GM21526 (cell line): Measurements from ENCODE around the gene GFY.

Experiments
- ATAC-seq: cut with Tn5 transposase; IDR thresholded peaks from one replicate; pipeline ENCODE4 v1.9.1; 2021; ENCODE audit warnings: moderate library complexity; ENCODE audit not compliant: unreplicated experiment, low FRiP score

GFY gene

DNA sequence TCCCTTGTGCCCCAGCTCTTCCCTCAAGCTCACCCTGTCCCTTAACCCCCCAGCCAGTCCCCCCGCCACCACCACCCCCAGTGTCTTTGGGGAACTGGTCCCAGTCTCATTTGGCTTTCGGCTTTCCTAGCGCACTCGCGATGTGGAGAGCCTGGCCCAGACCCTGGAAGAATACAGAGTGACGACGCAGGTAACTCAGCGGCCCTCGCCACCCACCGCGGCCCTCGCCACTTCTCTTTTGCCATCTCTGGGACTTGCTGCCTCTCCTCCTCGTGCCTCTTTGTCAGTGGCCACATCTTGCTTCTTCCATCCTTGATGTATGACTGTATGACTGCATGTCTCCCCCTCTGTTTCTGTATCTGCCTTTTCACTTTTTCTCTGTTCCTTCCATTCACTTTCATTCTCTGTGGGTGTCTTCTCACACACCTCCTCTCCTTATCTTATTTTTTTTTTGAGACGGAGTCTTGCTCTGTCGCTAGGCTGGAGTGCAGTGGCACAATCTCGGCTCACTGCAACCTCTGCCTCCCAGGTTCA is 17.6 kb upstream of the GFY start:
- ATAC-seq: no peak

DNA sequence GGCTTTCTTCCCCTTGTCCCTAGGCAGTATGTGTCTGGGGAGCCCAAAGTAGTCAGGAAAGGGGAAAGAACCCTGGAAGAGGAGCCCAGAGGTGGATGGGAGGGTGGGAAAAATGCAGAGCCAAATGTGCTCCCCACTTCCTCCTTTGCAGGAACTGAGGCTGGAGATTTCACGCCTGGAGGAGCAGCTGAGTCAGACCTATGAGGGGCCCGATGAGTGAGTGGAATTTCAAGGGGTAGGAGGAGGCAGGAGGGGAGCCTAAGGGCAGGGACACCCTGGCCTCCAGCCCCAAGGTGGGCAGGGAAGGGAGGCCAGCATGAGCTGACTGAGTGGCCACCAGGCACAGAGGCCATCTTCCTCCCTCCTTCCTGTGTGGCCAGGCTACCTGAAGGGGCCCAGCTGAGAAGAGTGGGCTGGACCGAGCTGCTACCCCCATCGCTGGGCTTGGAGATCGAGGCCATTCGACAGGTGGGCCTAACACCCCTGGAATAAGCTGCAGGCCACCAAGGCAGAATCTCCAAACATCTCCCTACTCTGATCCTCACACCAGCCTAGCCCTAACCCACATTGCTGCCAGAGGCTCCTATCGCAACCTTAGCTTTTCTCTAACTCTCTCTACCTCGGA is 16.3 kb upstream of the GFY start:
- ATAC-seq: no peak

DNA sequence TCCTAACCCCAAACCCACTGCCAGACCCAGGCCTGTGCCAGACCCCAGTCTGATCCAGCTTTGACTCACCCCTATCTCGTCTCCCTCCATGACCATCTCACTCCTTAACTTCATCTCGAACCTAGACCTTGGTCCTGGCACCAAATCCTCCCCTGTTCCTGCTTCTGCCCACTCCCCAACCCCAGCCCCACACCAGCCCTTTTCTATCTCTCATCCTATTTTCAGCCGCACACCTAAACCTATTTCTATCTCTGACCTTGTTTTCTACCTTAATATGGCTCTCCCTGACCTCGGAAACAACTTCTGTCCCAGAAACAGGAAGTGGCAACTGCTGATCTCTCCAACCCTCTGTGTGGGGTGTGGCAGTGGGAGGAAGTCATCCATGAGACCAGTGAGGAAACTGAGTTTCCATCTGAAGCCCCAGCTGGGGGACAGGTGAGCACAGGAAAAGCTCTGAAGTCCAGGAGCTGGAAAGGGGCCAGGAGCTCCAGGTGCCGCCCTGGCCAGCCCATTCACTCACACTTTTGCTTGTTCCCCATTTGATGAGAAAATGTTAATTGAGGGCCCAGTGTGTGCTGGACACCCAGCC is 15.7 kb upstream of the GFY start:
- ATAC-seq: no peak

DNA sequence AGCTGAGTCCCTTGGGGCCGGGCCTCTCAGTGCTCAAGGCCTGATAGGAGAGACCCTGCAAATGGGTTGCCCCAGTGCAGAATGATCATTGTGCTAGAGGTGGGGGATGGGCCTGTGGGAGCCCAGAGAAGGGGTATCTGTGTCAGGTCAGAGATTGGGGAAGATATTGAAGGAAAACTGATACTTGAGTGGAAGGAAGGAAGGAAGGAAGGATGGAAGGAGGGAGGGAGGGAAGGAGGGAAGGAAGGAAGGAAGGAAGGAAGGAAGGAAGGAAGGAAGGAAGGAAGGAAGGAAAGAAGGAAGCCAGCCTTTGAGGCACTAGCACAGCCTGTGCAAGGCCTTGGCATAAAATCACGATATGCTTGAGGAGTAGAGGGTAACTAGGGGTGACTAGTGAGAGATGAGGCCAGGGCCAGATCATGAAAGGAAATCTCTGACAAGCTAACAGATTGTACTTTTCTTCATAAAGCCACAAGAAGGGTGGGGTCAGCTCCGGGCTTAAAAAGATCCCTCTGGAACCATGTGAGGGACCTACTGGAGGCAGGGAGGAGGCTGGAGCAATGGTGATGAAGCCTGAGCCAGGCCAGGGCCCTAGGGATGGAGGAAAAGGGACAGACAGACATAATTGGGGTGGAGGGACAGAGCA is 13.4 kb upstream of the GFY start:
- no peak for ATAC-seq

DNA sequence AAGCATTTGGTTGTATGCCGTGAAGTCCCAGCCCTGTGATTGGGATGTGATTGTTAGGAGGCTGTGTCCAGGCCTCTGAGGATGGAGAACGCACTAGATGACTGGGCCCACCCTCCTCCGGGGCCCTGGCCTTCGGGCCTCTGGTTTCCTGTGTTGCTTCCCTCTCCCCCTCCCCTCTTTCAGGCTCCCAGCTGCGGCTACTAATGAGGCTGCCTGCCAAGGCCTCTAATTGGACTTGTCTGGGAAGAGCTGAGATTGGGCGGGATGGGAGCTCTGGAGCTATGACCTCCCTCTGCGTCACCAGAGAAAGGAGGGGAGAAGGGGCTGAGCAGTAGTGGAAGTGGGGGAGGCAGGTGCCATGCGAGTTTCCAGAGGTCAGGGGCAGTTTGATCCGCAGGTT is 11.8 kb upstream of the GFY start:
- ATAC-seq: no peak

DNA sequence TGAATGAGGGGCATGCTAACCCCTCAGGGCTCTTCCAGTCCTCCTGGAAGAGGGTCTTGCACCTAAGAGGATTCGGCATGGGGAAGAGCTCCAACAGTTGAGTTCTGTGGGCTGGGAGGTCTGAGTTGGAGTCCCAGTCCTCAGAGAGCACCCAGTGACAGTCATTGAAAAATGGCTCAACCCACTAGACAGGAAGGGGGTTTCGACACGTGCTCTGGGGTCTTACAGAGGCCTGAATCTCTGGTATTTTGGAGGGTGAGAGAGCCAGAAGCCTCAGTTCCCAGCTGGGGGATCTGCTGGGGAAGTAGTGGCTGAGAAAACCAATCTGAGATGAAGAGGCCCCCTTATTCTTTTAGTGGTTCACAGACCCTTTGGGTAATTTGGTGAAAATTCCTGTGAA is 10.9 kb upstream of the GFY start:
- ATAC-seq: no peak

DNA sequence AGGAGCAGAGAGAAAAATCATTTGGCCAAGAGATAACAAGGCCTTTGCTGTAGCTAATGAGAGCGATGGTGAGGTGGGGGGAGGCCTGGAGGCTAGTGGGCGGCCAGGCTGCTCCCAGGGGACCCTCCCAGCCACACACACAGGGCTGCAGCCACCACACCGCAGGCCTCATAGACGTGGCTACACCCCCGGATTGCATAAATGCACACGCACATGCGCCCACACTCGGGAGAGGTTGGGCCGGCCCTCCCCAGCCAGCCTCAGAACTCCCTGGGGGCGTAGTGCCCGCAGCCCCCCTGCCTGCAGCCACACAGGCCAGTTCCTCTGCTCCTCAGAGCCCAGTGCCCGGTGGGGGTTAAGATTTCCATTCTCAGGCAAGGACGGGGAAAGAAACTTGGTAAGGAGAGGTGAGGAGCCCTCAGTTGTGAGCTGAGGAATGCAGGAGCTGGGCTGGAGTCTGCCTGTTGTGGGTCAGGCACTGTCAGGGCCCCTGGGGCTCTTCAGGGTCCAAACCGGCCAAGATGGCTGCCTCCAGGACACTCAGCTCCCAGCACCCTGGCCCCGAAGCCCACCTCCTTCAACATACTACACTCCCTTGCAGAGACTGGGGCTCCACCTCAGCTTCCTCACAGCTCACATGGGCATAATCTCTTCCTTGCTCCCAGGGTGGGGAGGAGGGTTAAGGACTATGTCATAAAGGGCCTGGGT is 9.9 kb upstream of the GFY start:
- no peak for ATAC-seq

DNA sequence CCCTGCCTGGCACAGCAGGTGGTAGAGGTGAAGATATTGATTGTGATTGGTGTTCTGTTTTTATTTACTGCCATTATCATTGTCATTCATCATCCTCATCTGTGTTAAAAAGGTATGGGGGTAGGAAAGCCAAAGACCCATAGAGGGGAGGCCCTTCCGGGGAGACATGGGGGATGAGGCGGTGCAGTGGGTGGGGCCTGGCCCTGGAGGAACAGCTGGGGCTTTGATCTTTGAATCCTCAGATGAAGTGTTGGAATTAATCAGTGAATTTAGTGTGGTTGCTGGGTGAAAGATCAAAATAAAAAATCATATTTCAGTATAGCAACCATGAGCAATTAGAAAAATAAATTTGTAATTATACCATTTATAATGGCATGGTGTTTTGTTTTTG is 9.4 kb upstream of the GFY start:
- no peak for ATAC-seq

DNA sequence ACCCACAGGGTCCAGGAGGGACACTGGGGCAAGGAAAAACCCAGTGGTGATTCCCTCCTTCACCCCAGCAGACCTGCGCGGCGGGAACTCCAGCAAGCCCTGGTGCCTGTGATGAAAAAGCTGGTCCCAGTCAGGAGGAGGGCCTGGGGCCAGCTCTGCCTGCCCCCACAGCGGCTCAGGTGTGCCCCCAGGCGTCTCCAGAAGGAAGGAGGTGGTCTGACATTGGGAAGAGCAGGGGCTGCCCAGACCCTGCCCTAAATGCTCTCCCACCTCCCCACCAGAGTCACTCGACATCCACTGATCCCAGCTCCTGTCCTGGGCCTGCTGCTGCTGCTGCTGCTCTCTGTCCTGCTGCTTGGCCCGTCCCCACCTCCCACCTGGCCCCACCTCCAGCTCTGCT is 8.1 kb upstream of the GFY start:
- ATAC-seq: no peak

DNA sequence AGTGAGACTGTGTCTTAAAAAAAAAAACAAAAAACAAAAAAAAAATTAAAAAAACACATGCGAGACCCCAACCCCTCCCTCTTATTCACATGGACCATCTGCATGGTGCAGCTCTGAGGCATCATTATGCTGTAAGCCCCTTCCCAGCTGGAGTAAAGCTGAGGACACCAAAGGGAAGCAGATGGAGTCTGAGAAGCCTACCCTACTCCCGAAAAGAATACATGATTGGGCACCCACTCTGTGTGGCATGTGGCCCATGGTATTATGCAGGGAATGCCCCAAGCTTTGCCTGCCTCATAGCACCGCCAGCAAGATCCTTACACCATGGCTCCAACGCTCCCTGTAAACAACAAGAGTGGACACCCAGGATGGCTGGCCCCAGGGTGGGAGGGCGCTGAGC is 6.7 kb upstream of the GFY start:
- ATAC-seq: no peak

DNA sequence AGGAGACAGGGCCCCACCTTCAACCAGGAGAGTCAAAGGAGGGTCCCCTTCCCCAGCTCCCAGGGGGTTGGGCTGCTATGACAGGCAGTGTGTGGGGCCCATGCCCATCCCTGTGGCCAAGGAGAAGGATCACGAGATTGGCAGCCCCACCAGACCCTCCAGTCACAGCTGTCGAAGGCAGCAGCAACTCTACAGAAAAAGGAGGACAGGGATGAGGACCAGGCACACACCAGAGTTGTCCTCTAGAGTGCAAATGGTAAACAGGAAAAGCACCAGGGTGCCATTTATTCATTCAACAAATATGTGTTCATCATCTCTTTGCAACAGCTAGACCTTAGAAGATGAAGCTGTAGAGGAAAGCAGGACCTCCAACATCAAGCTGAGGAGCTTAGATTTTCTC is 6.0 kb upstream of the GFY start:
- ATAC-seq: no peak

DNA sequence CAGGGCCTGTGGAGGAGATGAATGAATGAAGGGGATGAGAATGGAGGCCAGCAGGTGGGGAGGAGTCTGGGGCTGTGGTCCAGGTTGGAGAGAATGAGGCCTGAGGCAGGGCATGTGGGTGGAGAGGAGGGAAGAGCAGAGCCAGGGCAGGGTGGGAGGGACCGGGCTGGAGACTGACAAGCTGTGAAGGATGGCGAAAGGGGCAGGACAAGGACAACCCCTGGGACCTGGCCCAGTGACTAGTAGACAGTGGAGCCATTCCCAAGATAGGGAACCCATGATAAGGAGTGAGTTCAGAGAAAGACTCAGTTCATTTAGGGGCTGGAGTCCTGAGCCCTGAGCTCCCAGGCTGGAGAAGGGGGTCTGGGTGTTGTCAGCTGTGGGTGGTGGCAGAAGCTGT is 5.0 kb upstream of the GFY start:
- no peak for ATAC-seq

DNA sequence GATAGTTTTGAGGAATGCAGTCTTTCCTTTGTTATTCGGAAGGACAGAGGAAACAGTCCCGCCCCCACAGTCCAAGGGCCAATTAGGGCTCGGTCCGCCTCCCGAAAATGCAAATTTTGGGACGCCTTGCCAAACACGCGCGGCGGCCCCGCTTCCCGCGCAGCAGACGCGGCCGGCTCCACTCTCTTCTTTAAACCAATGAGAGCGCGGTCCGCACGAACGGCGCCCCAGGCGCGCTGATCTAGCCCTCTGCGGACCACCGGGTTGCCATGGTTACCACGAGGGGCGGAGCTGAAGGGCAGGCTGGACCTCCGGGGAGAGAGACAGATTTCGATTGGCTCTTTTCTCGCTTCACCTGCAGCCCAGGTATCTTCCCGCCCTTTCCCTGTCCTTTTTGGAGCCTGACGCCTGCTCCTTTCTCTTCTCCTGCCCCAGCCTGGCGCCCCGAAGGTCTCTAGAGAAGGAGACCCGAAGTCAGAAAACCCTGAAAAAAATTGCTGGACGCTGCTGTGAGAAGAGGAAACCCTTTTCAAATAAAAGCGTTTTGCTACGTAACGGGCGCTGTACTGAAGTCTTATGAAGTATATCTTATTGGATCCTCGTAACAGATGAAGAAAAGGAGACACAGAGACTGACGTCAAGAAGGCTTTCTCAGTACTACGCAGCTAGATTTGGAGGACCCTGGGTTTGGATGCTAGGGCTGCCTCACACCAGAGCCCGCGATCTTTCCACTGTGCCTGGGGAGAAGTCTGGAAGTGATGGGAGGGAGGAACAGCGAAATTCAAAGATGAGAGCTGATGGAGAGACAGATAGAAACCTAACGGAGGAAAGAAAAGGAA is 3.9 kb upstream of the GFY start:
- ATAC-seq: no peak

DNA sequence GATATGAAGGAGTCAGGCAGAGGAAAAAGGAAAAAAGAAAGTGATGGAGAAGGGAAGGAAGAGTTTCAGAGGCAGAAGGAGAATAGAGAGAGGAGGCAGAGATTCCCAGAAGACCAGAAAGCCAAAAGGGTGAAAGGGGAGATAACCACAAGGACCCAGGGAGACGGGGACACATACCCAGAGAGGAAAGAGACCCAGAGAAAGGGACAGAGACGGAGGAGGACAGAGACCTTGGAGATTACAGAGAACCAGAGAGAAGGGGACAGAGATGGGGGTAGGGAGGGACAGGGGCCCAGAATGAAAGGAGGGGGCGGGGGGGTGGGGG is 3.3 kb upstream of the GFY start:
- ATAC-seq: no peak

DNA sequence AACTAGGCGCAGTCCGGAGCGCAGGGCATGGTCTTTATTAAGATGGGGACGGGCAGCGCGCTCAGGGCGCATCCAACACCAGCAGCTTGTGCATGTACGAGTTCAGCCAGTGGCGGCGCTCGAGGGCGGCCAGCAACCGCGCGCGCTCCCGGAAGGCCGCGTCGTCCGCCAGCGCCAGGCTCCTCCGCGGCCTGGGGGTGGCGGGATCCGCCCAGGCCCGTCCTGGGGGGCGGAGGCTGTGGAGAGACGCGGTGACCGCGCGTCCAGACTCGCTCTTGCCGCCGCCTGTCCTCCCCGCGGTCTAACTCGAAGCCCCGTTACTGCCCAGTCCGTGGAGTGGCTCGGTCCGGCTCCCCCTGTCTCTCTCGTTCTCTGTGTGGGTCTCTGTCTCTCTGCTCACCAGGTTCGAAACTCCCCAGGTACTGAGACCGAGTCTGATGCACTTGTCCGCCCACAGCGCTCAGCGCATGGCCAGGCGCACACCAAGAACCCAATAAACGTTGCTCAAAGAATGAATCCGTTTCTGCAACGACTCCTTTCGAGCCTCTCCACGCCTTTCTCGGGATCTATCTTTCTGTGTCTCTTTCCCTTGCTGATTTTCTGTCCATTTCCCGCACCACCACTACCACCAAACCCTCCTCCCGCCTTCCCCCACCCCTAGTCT is 2.6 kb upstream of the GFY start:
- no peak for ATAC-seq

DNA sequence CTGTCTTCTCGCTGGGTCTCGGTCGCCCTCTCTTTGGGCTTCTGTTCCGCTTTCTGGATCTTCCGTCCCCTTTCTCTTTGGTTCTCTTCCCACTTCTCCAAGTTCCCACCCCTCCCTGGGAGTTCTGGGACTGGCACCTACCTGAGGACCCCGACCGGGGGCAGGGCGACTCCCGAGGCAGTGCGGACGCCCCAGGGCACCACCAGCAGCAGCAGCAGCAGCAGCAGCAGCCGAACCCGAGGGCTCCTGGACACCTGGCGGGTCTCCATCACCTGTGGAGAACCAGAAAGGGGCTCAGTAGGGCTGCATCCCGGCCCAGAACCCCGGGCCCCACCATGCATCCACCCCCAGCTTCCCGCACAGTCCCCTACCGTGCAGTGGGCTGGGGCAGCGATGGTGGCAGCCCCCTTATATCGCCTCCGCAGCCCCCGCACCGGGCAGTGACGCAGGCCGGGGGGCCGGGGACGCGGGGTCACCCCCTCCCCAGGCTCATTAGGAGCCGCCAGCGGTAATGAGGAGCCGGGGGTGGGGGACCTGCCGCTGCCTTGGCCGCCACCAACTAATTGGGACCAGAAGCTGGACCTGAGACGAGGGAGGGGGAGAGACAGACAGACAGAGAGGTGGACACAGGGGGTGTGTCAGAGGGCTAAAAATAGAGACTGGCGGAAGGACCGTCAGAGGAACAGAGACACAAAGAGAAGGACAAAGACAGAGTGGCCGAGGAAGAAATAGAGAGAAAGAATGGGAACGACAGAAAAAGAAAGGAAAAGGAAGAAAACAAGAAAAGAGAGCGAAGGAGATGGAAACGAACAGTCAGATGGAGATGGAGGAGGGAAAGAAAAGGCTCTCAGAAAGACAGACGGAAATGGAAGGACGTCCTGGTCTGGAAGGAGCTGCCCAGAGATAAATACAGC is 1.9 kb upstream of the GFY start, which contains the start of gene PTH2:
Gene PTH2, minus strand, starts transcription at position 371 of the 914 bp plus-strand sequence. Its CDS starts 102 bp downstream, at position 269.
- ATAC-seq: no peak

DNA sequence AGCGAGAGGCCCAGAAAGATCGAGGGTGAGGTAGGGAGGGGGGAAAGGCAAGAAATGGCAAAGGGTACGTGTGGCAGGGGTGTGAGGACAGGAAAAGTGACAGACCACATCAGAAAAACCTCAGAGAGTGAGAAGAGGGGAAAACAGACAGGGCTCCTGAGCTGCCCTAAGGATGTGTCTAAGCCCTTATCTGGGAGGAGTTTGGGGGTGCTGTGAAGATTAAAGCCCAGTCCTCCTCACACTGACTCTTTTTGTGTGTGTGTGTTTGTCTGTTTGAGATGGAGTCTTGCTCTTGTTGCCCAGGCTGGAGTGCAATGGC is 1.2 kb upstream of the GFY start:
- ATAC-seq: no peak

DNA sequence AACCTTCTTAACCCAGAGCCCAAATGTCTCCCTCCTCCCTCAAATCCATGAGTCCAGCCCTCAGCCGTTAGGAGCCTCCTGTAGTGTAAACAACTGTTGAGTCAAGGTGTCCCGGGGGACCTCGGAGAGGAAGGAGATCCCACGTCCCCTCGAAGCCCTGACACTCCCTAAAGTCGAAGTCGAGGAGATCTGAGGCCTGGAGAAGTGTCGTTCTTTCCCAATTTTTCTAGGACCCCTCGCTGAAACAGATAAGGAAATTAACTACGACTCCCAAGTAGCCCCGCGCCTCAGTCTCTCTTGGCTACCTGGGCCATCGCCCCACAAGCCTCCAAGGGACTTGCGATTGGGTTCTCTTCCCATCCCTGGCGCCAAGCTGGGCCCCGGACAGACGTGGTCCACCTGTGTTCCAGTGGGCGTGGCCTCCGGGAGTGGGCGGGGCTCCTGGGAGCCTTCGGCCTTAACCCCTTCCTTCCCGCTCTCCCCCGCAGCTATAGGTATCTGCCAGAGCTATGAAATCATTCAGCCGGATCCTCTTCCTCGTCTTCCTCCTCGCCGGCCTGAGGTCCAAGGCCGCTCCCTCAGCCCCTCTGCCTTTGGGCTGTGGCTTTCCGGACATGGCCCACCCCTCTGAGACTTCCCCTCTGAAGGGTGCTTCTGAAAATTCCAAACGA is 869 bp downstream of the GFY start:
- ATAC-seq: no peak

DNA sequence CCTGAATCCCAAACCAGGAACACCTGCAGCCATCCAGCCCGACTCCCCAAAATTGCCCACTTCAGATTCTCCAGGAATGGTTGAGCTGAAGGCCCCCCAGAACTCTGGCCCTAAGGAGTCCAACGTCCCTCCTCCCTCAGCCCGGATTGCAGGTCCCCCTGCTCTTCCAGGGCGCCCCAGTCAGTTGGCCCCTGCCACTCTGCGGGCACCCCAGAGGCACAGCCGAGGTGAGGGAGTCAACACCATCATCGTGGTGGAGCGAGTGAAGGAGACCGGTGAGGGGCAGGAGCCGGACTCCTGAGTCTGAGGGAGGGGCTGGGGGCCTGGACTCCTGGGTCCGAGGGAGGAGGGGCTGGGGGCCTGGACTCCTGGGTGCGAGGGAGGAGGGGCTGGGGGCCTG is 2.2 kb downstream of the GFY start:
- ATAC-seq: no peak
